M059J (cell line): ENCODE data around the gene OLIG1. TPM values are rescaled to one million over a fixed set of nuclear protein-coding genes. Genes with fewer than 3 reads are reported as not detected.
A peak's percentile ranks its signal among the peaks of the same experiment; 100 is the strongest.

Experiments
- DNase-seq: peaks from one replicate; pipeline ENCODE4 v3.0.0-alpha.2; 2012; ENCODE audit warnings: low read depth
- total RNA-seq: library from RNA; depleted of rRNA; stranded (reverse); fragments of >200 nt; shearing (Covaris generic); gene quantifications from 2 replicates; pipeline ENCODE4 v1.2.3, GENCODE V29; 2014; rRNA removed

OLIG1 gene
- not detected in 2 replicates for total RNA-seq

DNA sequence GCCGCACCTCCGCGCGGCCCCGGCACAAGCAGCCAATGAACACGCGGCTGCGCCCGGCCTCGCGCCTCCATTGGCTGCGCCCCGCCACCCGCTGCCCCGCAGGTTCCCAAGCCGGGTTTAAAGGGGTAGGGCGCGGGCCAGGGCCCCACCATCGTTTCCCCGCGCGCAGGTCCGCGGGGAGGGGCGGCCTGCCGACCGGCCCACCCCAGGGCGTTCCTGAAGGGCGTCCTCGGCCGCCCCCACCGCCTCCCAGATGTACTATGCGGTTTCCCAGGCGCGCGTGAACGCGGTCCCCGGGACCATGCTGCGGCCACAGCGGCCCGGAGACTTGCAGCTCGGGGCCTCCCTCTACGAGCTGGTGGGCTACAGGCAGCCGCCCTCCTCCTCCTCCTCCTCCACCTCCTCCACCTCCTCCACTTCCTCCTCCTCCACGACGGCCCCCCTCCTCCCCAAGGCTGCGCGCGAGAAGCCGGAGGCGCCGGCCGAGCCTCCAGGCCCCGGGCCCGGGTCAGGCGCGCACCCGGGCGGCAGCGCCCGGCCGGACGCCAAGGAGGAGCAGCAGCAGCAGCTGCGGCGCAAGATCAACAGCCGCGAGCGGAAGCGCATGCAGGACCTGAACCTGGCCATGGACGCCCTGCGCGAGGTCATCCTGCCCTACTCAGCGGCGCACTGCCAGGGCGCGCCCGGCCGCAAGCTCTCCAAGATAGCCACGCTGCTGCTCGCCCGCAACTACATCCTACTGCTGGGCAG, at the start of gene OLIG1:
TSS of gene OLIG1 (plus strand) at position 148 of the 750 bp plus-strand sequence. CDS start at position 254, 106 bp downstream.
- peak; percentile 36 for DNase-seq

GRCh38 chr21:33020558-33021100, 49.3 kb upstream of the OLIG1 start:
- no peak for DNase-seq

DNA sequence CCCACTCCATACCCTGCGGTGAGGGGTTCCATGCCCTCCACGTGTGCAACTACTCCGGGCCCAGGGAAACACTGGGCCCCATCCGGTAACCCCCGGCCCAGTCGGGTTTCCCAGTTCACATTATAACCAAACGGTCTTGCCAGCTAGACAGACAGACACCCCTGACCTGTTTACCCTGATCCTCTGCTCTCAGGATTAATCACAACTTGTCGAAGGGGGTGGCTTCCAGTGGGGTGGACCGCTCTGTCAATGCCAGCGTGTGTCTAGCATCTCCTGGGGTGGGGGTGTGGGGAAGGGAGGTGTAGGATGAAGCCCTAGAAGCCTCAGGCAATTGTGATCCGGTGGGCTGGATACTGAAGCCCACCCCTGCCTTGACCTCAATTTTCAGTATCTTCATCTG, 48.8 kb upstream of the OLIG1 start:
- no peak for DNase-seq

- DNase-seq, result no peak
Measured at GRCh38 chr21:33021667-33022066, 48.3 kb upstream of the OLIG1 start.

DNA sequence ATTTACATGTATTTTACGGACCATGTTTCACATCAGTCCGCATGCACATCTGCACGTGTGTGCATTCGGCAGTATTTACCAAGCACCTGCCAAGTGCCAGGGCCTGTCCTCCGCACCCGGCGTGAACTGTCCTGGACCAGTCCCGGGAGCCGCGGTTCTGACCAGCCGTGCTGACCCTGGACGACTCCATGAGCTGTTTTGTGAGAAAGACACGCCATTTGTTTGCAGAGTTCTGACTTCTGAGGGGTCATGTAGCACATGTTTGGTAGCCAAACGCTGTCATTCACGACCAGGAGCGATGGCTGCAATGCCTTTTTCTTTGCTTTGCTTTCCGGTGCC, 47.5 kb upstream of the OLIG1 start:
- no peak for DNase-seq

GRCh38 chr21:33022828-33023573, 46.9 kb upstream of the OLIG1 start:
- no peak for DNase-seq

DNA sequence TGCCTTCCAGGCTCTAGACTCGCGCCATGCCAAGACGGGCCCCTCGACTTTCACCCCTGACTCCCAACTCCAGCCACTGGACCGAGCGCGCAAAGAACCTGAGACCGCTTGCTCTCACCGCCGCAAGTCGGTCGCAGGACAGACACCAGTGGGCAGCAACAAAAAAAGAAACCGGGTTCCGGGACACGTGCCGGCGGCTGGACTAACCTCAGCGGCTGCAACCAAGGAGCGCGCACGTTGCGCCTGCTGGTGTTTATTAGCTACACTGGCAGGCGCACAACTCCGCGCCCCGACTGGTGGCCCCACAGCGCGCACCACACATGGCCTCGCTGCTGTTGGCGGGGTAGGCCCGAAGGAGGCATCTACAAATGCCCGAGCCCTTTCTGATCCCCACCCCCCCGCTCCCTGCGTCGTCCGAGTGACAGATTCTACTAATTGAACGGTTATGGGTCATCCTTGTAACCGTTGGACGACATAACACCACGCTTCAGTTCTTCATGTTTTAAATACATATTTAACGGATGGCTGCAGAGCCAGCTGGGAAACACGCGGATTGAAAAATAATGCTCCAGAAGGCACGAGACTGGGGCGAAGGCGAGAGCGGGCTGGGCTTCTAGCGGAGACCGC, 46.3 kb upstream of the OLIG1 start:
- DNase-seq, result peak; percentile 26

DNA sequence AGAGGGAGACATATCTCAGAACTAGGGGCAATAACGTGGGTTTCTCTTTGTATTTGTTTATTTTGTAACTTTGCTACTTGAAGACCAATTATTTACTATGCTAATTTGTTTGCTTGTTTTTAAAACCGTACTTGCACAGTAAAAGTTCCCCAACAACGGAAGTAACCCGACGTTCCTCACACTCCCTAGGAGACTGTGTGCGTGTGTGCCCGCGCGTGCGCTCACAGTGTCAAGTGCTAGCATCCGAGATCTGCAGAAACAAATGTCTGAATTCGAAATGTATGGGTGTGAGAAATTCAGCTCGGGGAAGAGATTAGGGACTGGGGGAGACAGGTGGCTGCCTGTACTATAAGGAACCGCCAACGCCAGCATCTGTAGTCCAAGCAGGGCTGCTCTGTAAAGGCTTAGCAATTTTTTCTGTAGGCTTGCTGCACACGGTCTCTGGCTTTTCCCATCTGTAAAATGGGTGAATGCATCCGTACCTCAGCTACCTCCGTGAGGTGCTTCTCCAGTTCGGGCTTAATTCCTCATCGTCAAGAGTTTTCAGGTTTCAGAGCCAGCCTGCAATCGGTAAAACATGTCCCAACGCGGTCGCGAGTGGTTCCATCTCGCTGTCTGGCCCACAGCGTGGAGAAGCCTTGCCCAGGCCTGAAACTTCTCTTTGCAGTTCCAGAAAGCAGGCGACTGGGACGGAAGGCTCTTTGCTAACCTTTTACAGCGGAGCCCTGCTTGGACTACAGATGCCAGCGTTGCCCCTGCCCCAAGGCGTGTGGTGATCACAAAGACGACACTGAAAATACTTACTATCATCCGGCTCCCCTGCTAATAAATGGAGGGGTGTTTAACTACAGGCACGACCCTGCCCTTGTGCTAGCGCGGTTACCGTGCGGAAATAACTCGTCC, 45.5 kb upstream of the OLIG1 start:
- no peak for DNase-seq

DNA sequence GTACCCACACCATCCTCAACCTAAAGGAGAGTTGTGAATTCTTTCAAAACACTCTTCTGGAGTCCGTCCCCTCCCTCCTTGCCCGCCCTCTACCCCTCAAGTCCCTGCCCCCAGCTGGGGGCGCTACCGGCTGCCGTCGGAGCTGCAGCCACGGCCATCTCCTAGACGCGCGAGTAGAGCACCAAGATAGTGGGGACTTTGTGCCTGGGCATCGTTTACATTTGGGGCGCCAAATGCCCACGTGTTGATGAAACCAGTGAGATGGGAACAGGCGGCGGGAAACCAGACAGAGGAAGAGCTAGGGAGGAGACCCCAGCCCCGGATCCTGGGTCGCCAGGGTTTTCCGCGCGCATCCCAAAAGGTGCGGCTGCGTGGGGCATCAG, 44.8 kb upstream of the OLIG1 start:
- no peak for DNase-seq

- peak; percentile 42 for DNase-seq
Measured at GRCh38 chr21:33025489-33026442, 44.2 kb upstream of the OLIG1 start, which contains the start of gene OLIG2. Gene OLIG2 (plus strand): TSS chr21:33025935. CDS start chr21:33026863, 928 bp downstream.

GRCh38 chr21:33026443-33026858, 43.5 kb upstream of the OLIG1 start:
- DNase-seq, result no peak

- DNase-seq, result no peak
Measured at GRCh38 chr21:33026878-33027400, 43.0 kb upstream of the OLIG1 start.

GRCh38 chr21:33027401-33028286, 42.3 kb upstream of the OLIG1 start:
- DNase-seq, result no peak

- no peak for DNase-seq
Measured at GRCh38 chr21:33028287-33028670, 41.7 kb upstream of the OLIG1 start.

- DNase-seq, result no peak
Measured at GRCh38 chr21:33028773-33029384, 41.1 kb upstream of the OLIG1 start.

GRCh38 chr21:33029385-33029921, 40.5 kb upstream of the OLIG1 start:
- no peak for DNase-seq

DNA sequence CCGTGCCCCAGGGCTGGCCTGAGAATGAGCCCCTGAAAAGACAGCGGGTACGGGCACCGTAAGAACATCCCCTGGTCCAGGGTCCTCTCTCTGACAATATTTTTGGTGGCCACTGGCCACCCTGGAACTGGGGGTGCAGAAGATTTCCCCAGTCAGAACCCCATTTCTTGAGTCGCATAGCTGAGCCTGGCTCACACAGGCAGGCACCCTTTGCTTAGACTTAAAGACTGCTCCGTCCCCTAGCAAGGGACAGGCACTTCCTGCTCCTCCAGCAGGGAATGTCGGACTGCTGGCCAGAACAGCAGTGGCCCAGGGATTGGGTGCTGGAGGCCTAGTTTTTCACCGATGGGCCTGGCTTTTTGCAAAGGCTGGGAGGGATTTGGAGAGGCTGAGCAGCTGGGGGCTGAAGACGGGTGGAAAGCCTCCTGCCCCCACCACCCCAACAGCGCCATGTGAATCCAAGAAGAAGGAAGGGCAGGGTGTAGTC, 39.9 kb upstream of the OLIG1 start:
- DNase-seq, result no peak

- DNase-seq, result no peak
Measured at GRCh38 chr21:33030633-33031032, 39.3 kb upstream of the OLIG1 start.
